GM18951 (cell line): ENCODE results near the gene RNF169.

Source experiments
- POLR2A ChIP-seq: IDR thresholded peaks from 4 replicates; pipeline ENCODE4 v1.6.1; 2011; ENCODE audit warnings: mild to moderate bottlenecking; ENCODE audit not compliant: insufficient read length, insufficient read depth; ENCODE audit errors: extremely low read depth
- in situ Hi-C: fragments of 300-500 bp; cut with MboI; formaldehyde crosslinking; loops from one replicate; pipeline ENCODE4 v1.12.0; 2022; ENCODE audit warnings: low sequenced_read_pairs, mixed read lengths, inconsistent platforms; ENCODE audit not compliant: unreplicated experiment

The RNF169 gene

GRCh38 chr11:74769055-74769707 is 20.5 kb downstream of the RNF169 start:
- in situ Hi-C loops = no loop called here
- TF ChIP-seq POLR2A = no peak

- in situ Hi-C loops = no loop called here
- TF ChIP-seq POLR2A = no peak
Observed at GRCh38 chr11:74770456-74770855, 21.8 kb downstream of the RNF169 start.

GRCh38 chr11:74771139-74771538 is 22.5 kb downstream of the RNF169 start:
- TF ChIP-seq POLR2A = no peak
- in situ Hi-C loops = no loop called here

GRCh38 chr11:74773476-74773875 is 24.8 kb downstream of the RNF169 start:
- TF ChIP-seq POLR2A = no peak
- in situ Hi-C loops = no loop called here

- TF ChIP-seq POLR2A = no peak
- in situ Hi-C loops = no loop called here
Observed at GRCh38 chr11:74775762-74776161, 27.1 kb downstream of the RNF169 start.

- no peak for TF ChIP-seq POLR2A
- in situ Hi-C loops = no loop called here
Observed at GRCh38 chr11:74776546-74776945, 27.9 kb downstream of the RNF169 start.

GRCh38 chr11:74777038-74777437 is 28.4 kb downstream of the RNF169 start:
- in situ Hi-C loops = no loop called here
- TF ChIP-seq POLR2A = no peak

GRCh38 chr11:74777877-74778276 is 29.2 kb downstream of the RNF169 start:
- no peak for TF ChIP-seq POLR2A
- in situ Hi-C loops = no loop called here

GRCh38 chr11:74778581-74778980 is 29.9 kb downstream of the RNF169 start:
- in situ Hi-C loops = no loop called here
- no peak for TF ChIP-seq POLR2A

GRCh38 chr11:74780248-74781005 is 31.8 kb downstream of the RNF169 start:
- TF ChIP-seq POLR2A = no peak
- in situ Hi-C loops = no loop called here

GRCh38 chr11:74783241-74783871 is 34.7 kb downstream of the RNF169 start:
- in situ Hi-C loops = no loop called here
- TF ChIP-seq POLR2A = no peak

- no peak for TF ChIP-seq POLR2A
- in situ Hi-C loops = no loop called here
Observed at GRCh38 chr11:74784234-74784633, 35.6 kb downstream of the RNF169 start.

- TF ChIP-seq POLR2A = no peak
- in situ Hi-C loops = no loop called here
Observed at GRCh38 chr11:74784726-74785125, 36.1 kb downstream of the RNF169 start.

- no peak for TF ChIP-seq POLR2A
- in situ Hi-C loops = no loop called here
Observed at GRCh38 chr11:74786574-74786973, 37.9 kb downstream of the RNF169 start.

GRCh38 chr11:74791333-74792100 is 42.9 kb downstream of the RNF169 start:
- in situ Hi-C loops = no loop called here
- no peak for TF ChIP-seq POLR2A
